Small intestine (tissue), 7 donors: ENCODE results near the gene FBXW12. TPM values are rescaled to one million over a fixed set of nuclear protein-coding genes. Genes with fewer than 3 reads are reported as not detected.

Experiments used
- DNase-seq, 2 donors: peaks; one replicate each; pipeline versions ENCODE4 v3.0.0 to v3.0.0-alpha.2; 2013
- FAIRE-seq: peaks from 2 replicates; lab custom pipeline; 2012; peaks lifted over from hg19 to GRCh38; lab: Jason Lieb, UNC
- H3K27ac ChIP-seq, 3 donors: one replicate each; pipeline ENCODE4 v1.5.1; 2013; ENCODE audit warnings: low read length in 2 of 3, mild to moderate bottlenecking in 2 of 3, control low read depth in 1 of 3, inconsistent platforms in 1 of 3, low read depth in 1 of 3, moderate library complexity in 1 of 3
- H3K27me3 ChIP-seq, 3 donors: one replicate each; pipeline ENCODE4 v1.6.1; 2013; ENCODE audit warnings: low read length in 3 of 3, inconsistent platforms in 1 of 3; ENCODE audit not compliant: control insufficient read depth in 3 of 3, insufficient read depth in 3 of 3
- H3K36me3 ChIP-seq, 3 donors: one replicate each; pipeline ENCODE4 v1.6.1; 2013; ENCODE audit warnings: low read length in 3 of 3, inconsistent platforms in 1 of 3, low read depth in 1 of 3, mild to moderate bottlenecking in 1 of 3, moderate library complexity in 1 of 3; ENCODE audit not compliant: control insufficient read depth in 3 of 3, insufficient read depth in 2 of 3
- H3K4me1 ChIP-seq, 3 donors: one replicate each; pipeline ENCODE4 v1.6.1; 2013; ENCODE audit warnings: low read length in 2 of 3, inconsistent platforms in 1 of 3, low read depth in 1 of 3, mild to moderate bottlenecking in 1 of 3, moderate library complexity in 1 of 3; ENCODE audit not compliant: control insufficient read depth in 3 of 3, insufficient read depth in 2 of 3
- H3K4me3 ChIP-seq, 3 donors: one replicate each; pipeline ENCODE4 v1.5.1; 2013; ENCODE audit warnings: low read length in 3 of 3, control low read depth in 1 of 3, inconsistent platforms in 1 of 3, low read depth in 1 of 3, mild to moderate bottlenecking in 1 of 3, moderate library complexity in 1 of 3
- H3K9me3 ChIP-seq, 2 donors: one replicate each; pipeline ENCODE4 v1.6.1; 2013; ENCODE audit warnings: low read depth in 1 of 2, low read length in 1 of 2; ENCODE audit not compliant: control insufficient read depth in 2 of 2, insufficient read depth in 1 of 2
- WGBS, 3 donors: extraction: QIAGEN DNeasy Blood & Tissue Kit; methylation state at CpG; one replicate each; pipeline ENCODE4 v1.1.7; 2013; 5-methylcytosine and 5-hydroxymethylcytosine counted together
- polyA plus RNA-seq, 4 donors: library from polyadenylated mRNA; stranded (reverse) in 3 of 4; unstranded in 1 of 4; fragments of 200-250 nt in 3 of 4; fragments of 120-200 nt in 1 of 4; gene quantifications; one replicate each; pipeline versions ENCODE4 v1.2.1 to v1.2.3, GENCODE V29; 2013
- donor health status: healthy with polysubstance abuse.
- donor health status: control.
- donor health status: control.
- donor health status: Bipolar disorder and iron deficiency.
- donor health status: healthy.

The FBXW12 gene
- polyA plus RNA-seq, 4 donors = 0.16 TPM; not detected in 3

GRCh38 chr3:48343432-48343831 lies 28.6 kb upstream of the FBXW12 start:
- Histone ChIP-seq H3K4me1 (no peaks in the 10 kb centered on the region), H3K4me3 (no peak overlapping the region), H3K36me3 (no peaks in the 10 kb centered on the region), H3K9me3 (no peaks in the 10 kb centered on the region), H3K27me3 (no peaks in the 10 kb centered on the region), H3K27ac (no peak overlapping the region)
- WGBS, 3 donors = 86 to 92% (median 88%) methylated on average over 8 of the region's 8 CpGs
- FAIRE-seq (no peak), DNase-seq (no peak)

- no peak overlapping the region for H3K27ac ChIP-seq
Measured at GRCh38 chr3:48344867-48345507, 27.0 kb upstream of the FBXW12 start.

GRCh38 chr3:48345946-48346572 lies 26.0 kb upstream of the FBXW12 start:
- no peaks in the 10 kb centered on the region for H3K4me1 ChIP-seq
- DNase-seq = no peak
- no peaks in the 10 kb centered on the region for H3K9me3 ChIP-seq
- 75 to 81% (median 77%) methylated on average over 2 of the region's 2 CpGs for WGBS, 3 donors
- no peak for FAIRE-seq
- H3K4me3 ChIP-seq = no peak overlapping the region
- no peak overlapping the region for H3K27ac ChIP-seq
- H3K36me3 ChIP-seq = no peaks in the 10 kb centered on the region
- H3K27me3 ChIP-seq = no peaks in the 10 kb centered on the region

More at GRCh38 chr3:48344867-48345507, 27.0 kb upstream of the FBXW12 start:
- DNase-seq (no peak), FAIRE-seq (no peak)
- no peak overlapping the region for H3K4me3 ChIP-seq
- no peaks in the 10 kb centered on the region for H3K4me1 ChIP-seq
- H3K9me3 ChIP-seq = no peaks in the 10 kb centered on the region
- 10 to 24% (median 17%) methylated on average over 1 of the region's 1 CpG for WGBS, 3 donors
- H3K36me3 ChIP-seq = no peaks in the 10 kb centered on the region
- H3K27me3 ChIP-seq = no peaks in the 10 kb centered on the region

GRCh38 chr3:48347500-48347899 lies 24.5 kb upstream of the FBXW12 start:
- Histone ChIP-seq H3K27ac (no peak overlapping the region), H3K9me3 (no peaks in the 10 kb centered on the region), H3K36me3 (no peaks in the 10 kb centered on the region), H3K4me3 (no peak overlapping the region), H3K4me1 (no peaks in the 10 kb centered on the region), H3K27me3 (no peaks in the 10 kb centered on the region)
- FAIRE-seq = no peak
- 70 to 86% (median 79%) methylated on average over 3 of the region's 3 CpGs for WGBS, 3 donors
- no peak for DNase-seq

DNA sequence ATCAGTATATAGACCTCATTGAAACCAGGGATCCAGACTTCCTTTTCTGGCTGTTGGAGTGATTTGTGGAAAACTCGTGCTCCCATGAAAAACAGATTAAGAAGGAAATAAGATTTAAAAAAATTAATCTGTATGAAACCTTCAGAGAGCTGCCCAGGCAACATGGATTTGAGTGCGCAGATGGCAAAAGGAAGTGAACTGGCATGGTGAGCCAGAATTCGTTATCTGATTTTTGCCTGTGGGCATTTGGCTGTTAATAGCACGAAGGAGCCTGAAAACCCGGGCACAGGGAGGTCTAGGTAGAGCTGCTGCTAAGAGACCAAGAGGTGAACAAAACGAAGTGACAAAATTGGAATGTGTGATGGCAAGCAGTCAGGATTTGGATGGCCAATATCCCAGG lies 19.5 kb upstream of the FBXW12 start:
- no peak overlapping the region for H3K27ac ChIP-seq
- WGBS, 3 donors = 75 to 86% (median 83%) methylated on average over 6 of the region's 6 CpGs
- H3K9me3 ChIP-seq = peaks cover 0 to 6% of the 10 kb centered on the region in 2 donors
- H3K4me3 ChIP-seq = no peak overlapping the region
- H3K27me3 ChIP-seq = peaks cover 0 to 14% (median 0%) of the 10 kb centered on the region in 3 donors
- no peaks in the 10 kb centered on the region for H3K4me1 ChIP-seq
- no peaks in the 10 kb centered on the region for H3K36me3 ChIP-seq
- DNase-seq = no peak
- FAIRE-seq = no peak

GRCh38 chr3:48353987-48354386 lies 18.0 kb upstream of the FBXW12 start:
- FAIRE-seq (no peak), DNase-seq (no peak)
- 93 to 97% (median 94%) methylated on average over 4 of the region's 4 CpGs for WGBS, 3 donors
- Histone ChIP-seq H3K27ac (no peak overlapping the region), H3K36me3 (no peaks in the 10 kb centered on the region), H3K4me3 (no peak overlapping the region), H3K27me3 (peaks cover 0 to 14% (median 0%) of the 10 kb centered on the region in 3 donors), H3K4me1 (no peaks in the 10 kb centered on the region), H3K9me3 (peaks cover 0 to 10% of the 10 kb centered on the region in 2 donors)

DNA sequence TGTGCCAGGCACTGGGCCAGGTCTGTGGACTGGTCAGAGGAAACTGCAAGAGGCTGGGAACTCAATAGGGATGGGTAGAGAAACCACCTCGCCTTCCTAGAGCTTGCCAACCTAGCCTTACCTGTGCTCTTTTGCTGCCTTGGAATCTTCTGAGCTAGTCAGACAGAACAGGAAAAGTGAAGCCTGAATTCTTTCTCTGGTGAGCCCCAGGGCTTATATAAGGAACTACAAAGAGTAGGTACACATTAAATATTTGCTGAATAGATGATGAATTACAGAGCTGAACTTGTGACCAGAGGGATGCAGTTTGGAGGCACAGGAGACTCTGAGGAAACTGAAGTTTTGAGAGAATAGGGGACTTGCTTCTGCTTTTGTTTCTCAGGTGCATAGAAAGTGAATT lies 15.6 kb upstream of the FBXW12 start:
- WGBS, 3 donors = 41 to 66% (median 61%) methylated on average over 1 of the region's 1 CpG
- Histone ChIP-seq H3K4me1 (no peaks in the 10 kb centered on the region), H3K4me3 (no peak overlapping the region), H3K27ac (no peak overlapping the region), H3K9me3 (peaks cover 0 to 10% of the 10 kb centered on the region in 2 donors), H3K27me3 (peaks cover 0 to 14% (median 0%) of the 10 kb centered on the region in 3 donors), H3K36me3 (no peaks in the 10 kb centered on the region)
- FAIRE-seq = no peak
- no peak for DNase-seq

DNA sequence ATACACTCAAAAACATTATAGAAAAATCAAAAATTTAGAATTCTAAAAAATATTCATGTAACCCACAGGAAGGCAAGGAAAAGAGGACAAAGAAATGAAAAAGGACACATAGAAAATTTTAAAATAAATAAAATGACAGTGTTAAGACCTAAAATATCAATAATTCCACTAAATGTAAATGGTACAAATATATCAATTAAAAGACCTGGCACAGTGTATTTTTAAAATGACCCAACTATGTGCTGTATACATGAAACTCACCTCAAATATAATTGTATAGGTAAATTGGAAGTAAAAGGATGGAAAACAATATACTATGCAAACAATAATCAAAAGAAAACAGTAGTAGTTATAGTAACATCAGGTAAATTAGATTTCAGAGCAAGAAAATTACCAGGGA lies 10.1 kb upstream of the FBXW12 start:
- no peak for FAIRE-seq
- Histone ChIP-seq H3K4me3 (no peak overlapping the region), H3K4me1 (no peaks in the 10 kb centered on the region), H3K9me3 (peaks cover 0 to 12% of the 10 kb centered on the region in 2 donors), H3K27me3 (no peaks in the 10 kb centered on the region), H3K36me3 (no peaks in the 10 kb centered on the region), H3K27ac (no peak overlapping the region)
- DNase-seq = no peak
